BLaER1 (cell line): ENCODE data around the gene PIK3R5.
A peak's percentile ranks its signal among the peaks of the same experiment; 100 is the strongest.

ENCODE experiments used
- H3K27ac ChIP-seq: shearing (Covaris generic); formaldehyde crosslinking; 2 replicates; pipeline ENCODE4 v1.8.1; 2022
- H3K27me3 ChIP-seq: shearing (Covaris generic); formaldehyde crosslinking; 2 replicates; pipeline ENCODE4 v1.8.1; 2022
- H3K36me3 ChIP-seq: shearing (Covaris generic); formaldehyde crosslinking; 2 replicates; pipeline ENCODE4 v1.8.1; 2022
- H3K4me1 ChIP-seq: shearing (Covaris generic); formaldehyde crosslinking; 2 replicates; pipeline ENCODE4 v1.8.1; 2022
- H3K4me2 ChIP-seq: shearing (Covaris generic); formaldehyde crosslinking; 2 replicates; pipeline ENCODE4 v1.8.1; 2022
- H3K4me3 ChIP-seq: shearing (Covaris generic); formaldehyde crosslinking; 2 replicates; pipeline ENCODE4 v1.8.1; 2022
- H3K9ac ChIP-seq: shearing (Covaris generic); formaldehyde crosslinking; 2 replicates; pipeline ENCODE4 v1.8.1; 2022
- H3K9me3 ChIP-seq: shearing (Covaris generic); formaldehyde crosslinking; 2 replicates; pipeline ENCODE4 v1.8.1; 2022
- H4K20me1 ChIP-seq: shearing (Covaris generic); formaldehyde crosslinking; 2 replicates; pipeline ENCODE4 v1.8.1; 2022
- Cebpa-rat ChIP-seq: shearing (Covaris generic); IDR thresholded peaks from 2 replicates; pipeline ENCODE4 v1.8.1; 2022

PIK3R5 gene

DNA sequence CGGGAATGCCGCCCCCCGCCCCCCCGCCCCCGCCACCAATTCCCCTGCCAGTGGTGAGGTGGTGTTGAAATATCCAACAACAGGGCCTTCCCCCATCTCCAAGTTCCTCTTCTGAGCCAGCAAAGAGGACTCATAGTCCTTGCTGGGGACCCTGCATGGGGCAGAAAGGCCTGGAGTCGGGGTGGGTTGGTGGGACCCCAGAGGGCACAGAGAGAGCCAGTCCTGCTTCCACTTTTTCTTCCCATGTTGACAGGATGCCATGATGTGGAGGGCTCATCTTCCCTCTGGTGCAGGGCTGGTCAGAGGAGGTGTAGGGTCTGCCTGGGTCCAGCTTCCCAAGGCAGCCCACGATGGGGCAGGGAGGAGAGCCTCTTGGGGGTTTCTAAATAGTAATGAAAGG is 49.0 kb downstream of the PIK3R5 start:
- Histone ChIP-seq H3K4me1 (peaks cover 12% of the 10 kb centered on the region), H3K4me3 (no peak overlapping the region), H3K27ac (no peak overlapping the region), H3K4me2 (no peak overlapping the region), H3K9ac (no peak overlapping the region), H3K27me3 (no peaks in the 10 kb centered on the region), H3K36me3 (0 out of 2 replicates have a peak, but pooled peaks cover 2% of the 10 kb centered on the region), H4K20me1 (peaks cover 24% of the 10 kb centered on the region), H3K9me3 (peaks cover 10% of the 10 kb centered on the region)
- TF ChIP-seq Cebpa-rat = no peak

DNA sequence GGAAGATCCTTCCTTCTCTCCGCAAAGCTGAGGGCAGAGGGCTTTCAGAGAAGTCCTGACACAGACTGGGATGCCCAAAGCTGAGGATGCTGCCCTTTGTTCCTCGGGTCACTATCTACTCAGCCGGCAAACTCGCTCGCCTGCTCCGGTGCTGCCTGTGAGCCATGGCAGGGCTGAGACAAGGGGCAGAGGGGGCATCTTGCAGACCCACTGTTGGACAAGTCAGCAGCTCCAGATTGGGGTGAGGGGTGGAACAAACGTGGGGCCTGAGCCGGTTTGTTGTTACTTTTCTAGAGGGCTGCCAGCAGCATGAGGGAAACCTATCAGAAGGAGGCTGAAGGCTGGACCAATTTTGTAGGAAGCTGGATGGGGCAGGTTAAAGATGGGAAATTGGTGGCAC is 51.0 kb downstream of the PIK3R5 start:
- Histone ChIP-seq H3K27ac (no peak overlapping the region), H4K20me1 (peaks cover 33% of the 10 kb centered on the region), H3K9ac (no peak overlapping the region), H3K4me3 (no peak overlapping the region), H3K4me1 (peaks cover 12% of the 10 kb centered on the region), H3K36me3 (peaks cover 18% of the 10 kb centered on the region; the same call in 1 of the 2 replicates), H3K9me3 (peaks cover 10% of the 10 kb centered on the region), H3K4me2 (no peak overlapping the region), H3K27me3 (no peaks in the 10 kb centered on the region)
- no peak for TF ChIP-seq Cebpa-rat

DNA sequence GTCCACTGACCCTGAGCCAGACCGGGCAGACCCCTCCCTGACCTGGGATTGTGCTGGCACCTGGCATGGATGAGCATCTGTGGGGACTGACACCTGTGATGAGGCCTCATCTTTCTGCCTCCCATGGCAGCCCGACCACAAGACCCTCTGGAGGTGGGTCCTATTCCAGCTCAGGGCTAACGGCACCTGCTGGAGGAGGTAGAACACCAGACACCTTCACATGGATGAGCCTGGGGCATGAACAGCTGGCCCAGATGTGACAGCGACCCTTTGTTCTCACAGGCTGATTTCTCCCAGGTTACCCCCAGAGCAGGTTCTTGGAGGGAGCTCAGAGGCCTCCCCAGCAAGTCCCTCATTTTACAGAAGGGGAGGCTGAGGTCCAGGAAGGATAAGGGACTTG is 51.6 kb downstream of the PIK3R5 start:
- peaks cover 12% of the 10 kb centered on the region for H3K4me1 ChIP-seq
- H3K9ac ChIP-seq = no peak overlapping the region
- peaks cover 33% of the 10 kb centered on the region for H4K20me1 ChIP-seq
- peaks cover 10% of the 10 kb centered on the region for H3K9me3 ChIP-seq
- peaks cover 23% of the 10 kb centered on the region; the same call in 1 of the 2 replicates for H3K36me3 ChIP-seq
- H3K4me2 ChIP-seq = no peak overlapping the region
- no peak overlapping the region for H3K27ac ChIP-seq
- no peak overlapping the region for H3K4me3 ChIP-seq
- no peak for TF ChIP-seq Cebpa-rat
- no peaks in the 10 kb centered on the region for H3K27me3 ChIP-seq

DNA sequence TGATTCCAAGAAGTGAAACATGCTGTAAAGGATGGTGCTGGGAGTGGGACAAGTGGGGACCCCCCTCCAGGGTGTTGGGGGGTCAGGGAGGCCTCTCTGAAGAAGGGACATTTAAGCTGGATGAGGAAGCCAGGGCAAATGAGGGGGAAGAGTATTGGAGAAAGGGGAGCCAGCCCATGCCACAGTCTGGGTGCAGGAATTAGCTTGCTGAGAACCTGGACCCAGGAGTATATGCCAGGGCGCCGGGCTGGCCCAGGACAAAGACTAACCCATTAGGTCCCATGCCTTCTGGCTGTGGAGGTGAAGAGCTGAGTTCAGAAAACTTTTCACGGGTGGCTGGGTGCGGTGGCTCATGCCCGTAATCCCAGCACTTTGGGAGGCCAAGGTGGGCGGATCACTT is 52.4 kb downstream of the PIK3R5 start:
- H3K4me1 ChIP-seq = peaks cover 12% of the 10 kb centered on the region
- H3K4me2 ChIP-seq = no peak overlapping the region
- H3K9me3 ChIP-seq = peaks cover 9% of the 10 kb centered on the region
- H3K9ac ChIP-seq = no peak overlapping the region
- no peaks in the 10 kb centered on the region for H3K27me3 ChIP-seq
- no peak for TF ChIP-seq Cebpa-rat
- peaks cover 29% of the 10 kb centered on the region; the same call in 1 of the 2 replicates for H3K36me3 ChIP-seq
- H4K20me1 ChIP-seq = peaks cover 33% of the 10 kb centered on the region
- H3K27ac ChIP-seq = no peak overlapping the region
- no peak overlapping the region for H3K4me3 ChIP-seq

DNA sequence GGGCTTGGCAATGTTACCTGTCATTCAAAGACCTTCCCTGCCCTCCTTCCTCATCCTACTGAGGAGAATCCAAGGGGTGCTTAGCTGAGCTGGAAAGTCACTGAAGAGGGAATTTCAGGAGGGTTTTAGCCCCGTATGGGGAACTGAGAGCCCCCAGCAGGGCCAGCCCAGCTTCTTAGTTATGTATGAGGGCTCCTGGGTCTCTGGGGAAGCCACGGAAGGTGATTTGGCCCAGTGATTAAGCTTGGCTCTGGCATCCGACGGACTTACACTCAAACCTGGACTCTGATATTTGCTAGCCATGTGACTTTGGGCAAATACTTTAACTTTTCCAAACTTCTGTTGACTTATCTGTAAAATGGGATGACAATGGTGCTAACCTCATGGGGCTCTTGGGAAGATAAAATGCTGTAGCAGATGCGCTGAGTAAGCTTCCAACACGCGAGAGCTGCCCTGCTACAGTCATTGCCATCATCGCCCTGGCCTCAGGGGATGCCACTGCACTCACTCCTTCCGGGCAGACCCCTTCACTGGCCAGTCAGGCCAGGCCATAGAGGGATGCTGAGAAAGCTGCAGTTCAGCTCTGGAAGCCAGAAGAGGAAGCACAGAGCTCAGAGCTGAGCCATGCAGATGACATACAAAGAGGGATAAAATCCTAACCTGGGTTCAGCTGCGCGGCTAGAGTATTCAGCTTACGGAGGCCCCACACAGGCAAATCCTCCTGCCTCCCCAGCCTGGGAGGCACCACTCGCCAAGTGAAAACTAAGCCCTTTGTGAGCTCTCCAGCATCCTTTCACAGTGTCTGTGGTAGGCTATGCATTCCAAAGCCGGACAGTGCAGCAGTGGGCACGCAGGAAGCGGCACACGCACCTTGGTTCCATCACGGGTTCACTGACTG is 53.2 kb downstream of the PIK3R5 start:
- Histone ChIP-seq H3K27me3 (no peaks in the 10 kb centered on the region), H3K36me3 (peaks cover 36% of the 10 kb centered on the region; the same call in 1 of the 2 replicates), H3K4me1 (peaks cover 12% of the 10 kb centered on the region), H3K9ac (no peak overlapping the region), H4K20me1 (peaks cover 33% of the 10 kb centered on the region), H3K4me2 (peak overlapping the region; percentile 41), H3K9me3 (peaks cover 1% of the 10 kb centered on the region), H3K27ac (no peak overlapping the region), H3K4me3 (no peak overlapping the region)
- no peak for TF ChIP-seq Cebpa-rat

DNA sequence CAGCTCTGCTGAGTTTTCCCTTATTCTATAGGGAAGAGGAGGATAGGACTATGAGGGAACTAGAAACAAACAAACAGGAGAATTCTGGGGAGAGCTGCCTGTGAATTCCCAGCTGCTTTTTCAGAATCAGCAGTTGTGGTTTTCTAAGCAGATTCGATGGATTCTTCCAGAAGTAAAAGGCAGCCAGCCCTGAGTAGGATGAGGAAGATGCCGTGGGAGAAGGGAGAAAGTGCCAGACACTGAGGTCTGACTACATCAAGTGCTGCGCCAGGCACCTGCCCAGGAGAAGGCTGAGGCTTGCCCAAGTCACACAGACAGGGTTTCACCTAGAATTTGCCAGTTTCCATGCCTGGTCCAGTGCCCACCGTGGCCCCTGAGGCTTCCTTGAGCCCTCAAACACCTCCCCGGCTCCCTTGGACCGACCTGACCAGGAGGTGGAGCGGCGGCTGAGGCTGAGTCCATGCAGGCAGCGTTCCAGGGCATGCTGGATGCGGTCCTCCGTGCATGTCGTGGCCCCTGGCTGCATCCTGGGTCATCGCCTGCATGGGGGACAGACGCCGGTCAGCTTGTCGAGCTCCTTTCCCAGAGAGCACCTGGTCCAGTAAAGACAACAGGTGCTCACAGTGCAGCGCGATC is 54.4 kb downstream of the PIK3R5 start:
- peaks cover 12% of the 10 kb centered on the region for H3K4me1 ChIP-seq
- H3K9me3 ChIP-seq = no peaks in the 10 kb centered on the region
- H3K36me3 ChIP-seq = peaks cover 36% of the 10 kb centered on the region; the same call in 1 of the 2 replicates
- TF ChIP-seq Cebpa-rat = no peak
- H3K4me2 ChIP-seq = no peak overlapping the region
- no peak overlapping the region for H3K4me3 ChIP-seq
- H3K9ac ChIP-seq = no peak overlapping the region
- no peak overlapping the region for H3K27ac ChIP-seq
- H3K27me3 ChIP-seq = no peaks in the 10 kb centered on the region
- peaks cover 33% of the 10 kb centered on the region for H4K20me1 ChIP-seq

DNA sequence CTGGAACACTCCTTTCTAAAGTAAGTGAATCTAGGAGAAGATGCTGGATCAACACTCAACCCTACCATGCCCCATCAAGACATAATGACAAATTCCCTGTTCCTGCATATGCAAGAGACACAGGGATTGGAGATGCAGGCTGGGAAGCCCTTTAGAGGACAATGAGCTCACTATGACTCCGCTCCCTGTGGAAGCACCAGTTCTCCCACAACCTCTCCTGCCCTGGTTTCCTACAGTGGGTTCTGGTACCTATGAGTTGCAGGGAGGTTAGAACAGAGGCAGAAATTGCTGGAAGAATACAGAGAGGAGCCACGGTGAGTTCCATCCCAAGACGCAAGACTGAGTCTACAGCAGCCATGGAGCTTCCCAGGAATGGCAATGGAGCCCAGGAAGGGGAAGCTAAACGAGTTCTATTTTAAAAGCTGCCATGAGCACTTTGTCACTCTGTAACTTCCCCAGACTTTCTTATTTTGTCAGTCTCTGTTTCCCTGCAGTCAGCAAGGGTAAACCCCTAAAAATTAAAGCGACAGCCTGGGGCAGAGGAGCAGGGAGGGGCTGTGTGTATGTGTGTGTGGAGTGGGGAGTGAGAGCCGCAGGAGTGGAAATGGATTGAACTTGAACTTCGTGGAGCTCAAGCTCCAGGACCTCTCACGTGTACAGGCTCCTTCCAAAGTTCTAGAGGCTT is 55.8 kb downstream of the PIK3R5 start:
- Histone ChIP-seq H3K4me3 (no peak overlapping the region), H3K9ac (no peak overlapping the region), H3K27ac (no peak overlapping the region), H3K9me3 (no peaks in the 10 kb centered on the region), H3K36me3 (peaks cover 45% of the 10 kb centered on the region), H4K20me1 (peaks cover 32% of the 10 kb centered on the region), H3K4me2 (no peak overlapping the region), H3K4me1 (peaks cover 12% of the 10 kb centered on the region), H3K27me3 (no peaks in the 10 kb centered on the region)
- no peak for TF ChIP-seq Cebpa-rat

DNA sequence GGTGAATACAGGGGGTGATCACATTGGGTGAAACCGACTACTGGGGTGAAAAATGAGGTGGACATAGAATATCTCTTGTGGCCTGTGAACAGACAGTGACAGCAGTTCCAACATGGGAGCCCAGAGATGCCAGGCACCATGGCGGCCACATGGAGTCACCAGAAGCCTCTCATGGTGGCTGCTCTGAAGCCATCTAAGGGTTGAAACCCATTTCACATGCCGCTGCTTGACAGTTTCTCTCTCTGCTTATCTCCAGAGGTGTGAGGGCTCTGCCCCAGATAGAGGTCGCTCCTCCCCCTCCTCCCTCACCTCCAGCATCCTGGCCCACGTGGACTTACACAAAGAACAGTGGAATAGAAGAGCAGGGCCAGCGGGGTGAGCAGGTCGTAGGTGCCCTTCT is 60.2 kb downstream of the PIK3R5 start:
- no peak for TF ChIP-seq Cebpa-rat
- Histone ChIP-seq H3K27ac (no peak overlapping the region), H3K9me3 (no peaks in the 10 kb centered on the region), H3K27me3 (no peaks in the 10 kb centered on the region), H4K20me1 (no peaks in the 10 kb centered on the region), H3K4me1 (peaks cover 10% of the 10 kb centered on the region), H3K4me2 (no peak overlapping the region), H3K36me3 (peaks cover 42% of the 10 kb centered on the region), H3K9ac (no peak overlapping the region), H3K4me3 (no peak overlapping the region)

DNA sequence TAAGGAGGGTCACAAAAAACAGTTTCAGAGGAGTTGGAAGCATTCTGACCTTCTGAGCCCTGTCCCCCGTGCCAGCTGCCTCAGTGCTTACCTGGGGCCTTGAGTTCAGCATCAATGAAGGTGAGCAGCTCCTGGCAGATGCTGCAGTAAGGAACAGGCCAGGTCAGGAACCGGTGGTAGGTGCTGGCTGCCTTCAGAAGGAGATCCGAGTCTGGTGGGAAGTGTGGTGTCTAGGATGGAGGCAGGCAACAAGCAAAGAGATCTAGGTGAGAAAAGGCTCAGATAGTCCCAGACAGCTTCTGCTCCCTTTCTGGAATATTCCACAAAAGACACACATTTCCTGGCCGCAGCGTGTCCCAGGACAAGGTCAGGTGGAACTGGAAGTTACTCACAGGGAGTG is 60.8 kb downstream of the PIK3R5 start:
- H4K20me1 ChIP-seq = no peaks in the 10 kb centered on the region
- H3K4me2 ChIP-seq = no peak overlapping the region
- peaks cover 36% of the 10 kb centered on the region for H3K36me3 ChIP-seq
- no peak overlapping the region for H3K27ac ChIP-seq
- peaks cover 17% of the 10 kb centered on the region for H3K4me1 ChIP-seq
- no peak overlapping the region for H3K4me3 ChIP-seq
- H3K27me3 ChIP-seq = no peaks in the 10 kb centered on the region
- H3K9ac ChIP-seq = no peak overlapping the region
- TF ChIP-seq Cebpa-rat = no peak
- no peaks in the 10 kb centered on the region for H3K9me3 ChIP-seq
